A549 (cell line): ENCODE data around the gene CTCFL.

Experiments used
- EP300 ChIP-seq, 2 experiments: fragments of >200 bp; sonication (Bioruptor Twin); formaldehyde crosslinking; IDR thresholded peaks; 2 replicates in 1 of 2; 3 replicates in 1 of 2; pipeline ENCODE4 v1.6.1; 2016 to 2017
- POLR2A ChIP-seq: IDR thresholded peaks from 2 replicates; pipeline ENCODE4 v1.6.1; 2012; ENCODE audit warnings: mild to moderate bottlenecking, low read length
- RCOR1 ChIP-seq: fragments of 150-350 bp; IDR thresholded peaks from 2 replicates; pipeline ENCODE4 v1.6.1; 2014; ENCODE audit warnings: antibody characterized with exemption, low read length, low read depth
- RNF2 ChIP-seq: fragments of 200-600 bp; sonication (generic); IDR thresholded peaks from 2 replicates; pipeline ENCODE4 v1.6.1; 2016; ENCODE audit warnings: low read depth, mild to moderate bottlenecking, antibody characterized with exemption, moderate library complexity, borderline replicate concordance
- ZFP36 ChIP-seq: fragments of 450-650 bp; IDR thresholded peaks from 2 replicates; pipeline ENCODE4 v1.6.1; 2014; ENCODE audit warnings: borderline replicate concordance; ENCODE audit not compliant: partially characterized antibody
- TF ChIP-seq, protein P1 (sequence below): fragments of >200 bp; sonication (Bioruptor Twin); formaldehyde crosslinking; IDR thresholded peaks from 3 replicates; pipeline ENCODE4 v1.5.1; 2016
- TF ChIP-seq, protein P2 (sequence below): fragments of >200 bp; sonication (Bioruptor Twin); formaldehyde crosslinking; IDR thresholded peaks from 3 replicates; pipeline ENCODE4 v1.6.1; 2016

DNA sequence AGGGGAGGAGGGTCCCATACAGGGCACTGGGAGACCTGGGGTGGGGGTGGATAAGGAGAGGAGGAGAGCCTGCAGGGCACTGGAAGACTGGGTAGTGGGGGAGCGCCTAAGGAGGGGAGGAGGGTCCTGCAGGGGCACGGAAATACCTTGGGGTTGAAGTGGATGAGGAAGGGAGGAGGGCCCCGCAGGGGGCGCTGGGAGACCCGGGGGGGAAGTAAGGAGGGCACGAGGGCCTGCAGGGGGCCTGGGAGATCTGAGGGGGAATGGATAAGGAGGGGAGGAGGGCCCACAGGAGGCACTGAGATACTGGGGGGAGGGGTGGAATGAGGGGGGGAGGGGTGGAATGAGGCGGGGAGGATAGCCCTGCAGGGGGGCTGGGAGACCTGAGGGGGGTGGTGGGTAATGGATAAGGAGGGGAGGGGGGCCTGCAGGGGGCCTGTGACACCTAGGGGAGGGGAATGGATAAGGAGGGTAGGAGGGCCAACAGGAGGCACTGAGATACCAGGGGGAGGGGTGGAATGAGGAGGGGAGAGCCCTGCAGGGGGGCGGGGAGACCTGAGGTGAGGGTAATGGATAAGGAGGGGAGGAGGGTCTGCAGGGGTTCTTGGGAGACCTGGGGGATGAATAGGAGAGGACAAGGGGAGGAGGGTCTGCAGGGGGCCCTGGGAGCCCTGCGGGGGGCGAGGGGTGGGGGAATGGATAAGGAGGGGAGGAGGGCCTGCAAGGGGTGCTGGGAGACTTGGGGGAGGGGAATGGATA is 567 bp upstream of the CTCFL start:
- TF ChIP-seq, protein P1, sequence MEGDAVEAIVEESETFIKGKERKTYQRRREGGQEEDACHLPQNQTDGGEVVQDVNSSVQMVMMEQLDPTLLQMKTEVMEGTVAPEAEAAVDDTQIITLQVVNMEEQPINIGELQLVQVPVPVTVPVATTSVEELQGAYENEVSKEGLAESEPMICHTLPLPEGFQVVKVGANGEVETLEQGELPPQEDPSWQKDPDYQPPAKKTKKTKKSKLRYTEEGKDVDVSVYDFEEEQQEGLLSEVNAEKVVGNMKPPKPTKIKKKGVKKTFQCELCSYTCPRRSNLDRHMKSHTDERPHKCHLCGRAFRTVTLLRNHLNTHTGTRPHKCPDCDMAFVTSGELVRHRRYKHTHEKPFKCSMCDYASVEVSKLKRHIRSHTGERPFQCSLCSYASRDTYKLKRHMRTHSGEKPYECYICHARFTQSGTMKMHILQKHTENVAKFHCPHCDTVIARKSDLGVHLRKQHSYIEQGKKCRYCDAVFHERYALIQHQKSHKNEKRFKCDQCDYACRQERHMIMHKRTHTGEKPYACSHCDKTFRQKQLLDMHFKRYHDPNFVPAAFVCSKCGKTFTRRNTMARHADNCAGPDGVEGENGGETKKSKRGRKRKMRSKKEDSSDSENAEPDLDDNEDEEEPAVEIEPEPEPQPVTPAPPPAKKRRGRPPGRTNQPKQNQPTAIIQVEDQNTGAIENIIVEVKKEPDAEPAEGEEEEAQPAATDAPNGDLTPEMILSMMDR: no peak
- TF ChIP-seq POLR2A: no peak
- no peak for TF ChIP-seq RNF2
- no peak for TF ChIP-seq EP300 (IDR thresholded peaks at IDR 0.05)
- TF ChIP-seq ZFP36: no peak
- no peak for TF ChIP-seq RCOR1
- TF ChIP-seq, protein P2, sequence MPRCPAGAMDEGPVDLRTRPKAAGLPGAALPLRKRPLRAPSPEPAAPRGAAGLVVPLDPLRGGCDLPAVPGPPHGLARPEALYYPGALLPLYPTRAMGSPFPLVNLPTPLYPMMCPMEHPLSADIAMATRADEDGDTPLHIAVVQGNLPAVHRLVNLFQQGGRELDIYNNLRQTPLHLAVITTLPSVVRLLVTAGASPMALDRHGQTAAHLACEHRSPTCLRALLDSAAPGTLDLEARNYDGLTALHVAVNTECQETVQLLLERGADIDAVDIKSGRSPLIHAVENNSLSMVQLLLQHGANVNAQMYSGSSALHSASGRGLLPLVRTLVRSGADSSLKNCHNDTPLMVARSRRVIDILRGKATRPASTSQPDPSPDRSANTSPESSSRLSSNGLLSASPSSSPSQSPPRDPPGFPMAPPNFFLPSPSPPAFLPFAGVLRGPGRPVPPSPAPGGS: no peak
